ENCODE measurements around the gene NR2E3.
"Not testable (repeated sequence)": the region's sequence is repeated elsewhere in the genome, so short reads cannot be mapped to it uniquely, and the experiment has no call there.

The NR2E3 gene

DNA sequence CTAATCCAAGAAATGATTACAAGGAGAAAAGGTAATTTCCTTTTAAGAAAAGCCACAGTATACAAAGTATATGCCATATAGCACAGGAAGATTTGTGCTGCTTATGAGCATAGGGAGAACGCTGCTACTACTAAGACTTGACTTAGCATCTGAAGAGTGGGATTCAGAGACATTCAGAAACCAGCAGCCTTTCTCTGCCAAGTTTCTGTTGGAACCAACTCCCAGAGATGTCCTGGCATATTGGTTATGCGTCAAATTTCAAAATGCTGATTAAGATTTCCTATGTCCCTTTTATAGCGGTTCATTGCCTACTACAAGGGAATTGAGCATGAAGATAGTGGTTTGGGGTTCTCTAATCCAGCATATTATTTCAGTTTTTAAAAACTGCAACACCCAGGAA is 4.9 kb downstream of the NR2E3 start:
- DNase-seq (ENCODE audit: low read depth): no peak

DNA sequence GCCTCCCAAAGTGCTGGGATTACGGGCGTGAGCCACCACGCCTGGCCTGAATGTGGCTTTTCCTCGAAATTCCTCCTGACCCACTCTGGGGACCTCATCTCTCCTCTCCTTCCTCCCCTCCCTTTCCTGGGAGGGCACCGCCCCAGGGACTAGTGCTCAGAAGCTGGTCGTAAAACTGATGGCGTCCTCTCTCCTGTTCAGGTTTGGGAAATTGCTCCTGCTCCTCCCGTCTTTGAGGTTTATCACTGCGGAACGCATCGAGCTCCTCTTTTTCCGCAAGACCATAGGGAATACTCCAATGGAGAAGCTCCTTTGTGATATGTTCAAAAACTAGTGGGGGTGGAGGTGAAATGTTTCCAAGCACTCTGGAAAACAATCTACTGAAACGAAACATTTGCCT is 7.0 kb downstream of the NR2E3 start:
- DNase-seq (ENCODE audit: low read depth): no peak

- DNase-seq (ENCODE audit: low read depth): no peak
These were observed 9.8 kb downstream of the NR2E3 start for GRCh38 chr15:71820127-71820526.

DNA sequence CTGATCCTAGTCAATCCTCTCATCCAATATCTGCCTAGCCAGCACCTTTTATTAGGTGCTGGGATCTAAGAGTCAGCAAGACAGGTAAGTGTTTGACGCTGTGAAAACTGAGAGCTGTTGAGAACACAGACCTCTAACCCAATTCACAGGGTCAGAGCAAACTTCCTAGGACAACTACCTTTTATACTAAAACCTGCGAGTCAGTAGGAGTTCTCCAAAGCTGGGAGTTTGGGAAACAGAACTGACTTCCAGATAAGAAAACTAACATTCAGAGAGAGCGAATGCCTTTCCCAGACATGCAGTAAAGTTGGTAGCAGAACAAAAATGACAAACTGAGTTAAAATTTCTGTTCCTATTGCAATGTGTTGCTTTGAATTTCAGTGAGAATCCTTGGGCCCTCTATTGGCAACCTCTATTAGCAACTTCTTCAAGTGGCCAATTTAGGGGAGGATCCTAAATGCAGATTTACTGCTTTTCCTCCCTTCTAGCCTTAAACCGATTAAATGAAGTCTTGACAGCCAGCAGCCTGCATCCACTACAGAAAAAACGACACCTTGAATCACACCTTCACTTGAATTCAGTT is 11.3 kb downstream of the NR2E3 start:
- DNase-seq (ENCODE audit: low read depth): no peak

- DNase-seq (ENCODE audit: low read depth): no peak
These were observed 12.7 kb downstream of the NR2E3 start for GRCh38 chr15:71822890-71823630.

- no peak for DNase-seq (ENCODE audit: low read depth)
These were observed 13.4 kb downstream of the NR2E3 start for GRCh38 chr15:71823801-71824200.

DNA sequence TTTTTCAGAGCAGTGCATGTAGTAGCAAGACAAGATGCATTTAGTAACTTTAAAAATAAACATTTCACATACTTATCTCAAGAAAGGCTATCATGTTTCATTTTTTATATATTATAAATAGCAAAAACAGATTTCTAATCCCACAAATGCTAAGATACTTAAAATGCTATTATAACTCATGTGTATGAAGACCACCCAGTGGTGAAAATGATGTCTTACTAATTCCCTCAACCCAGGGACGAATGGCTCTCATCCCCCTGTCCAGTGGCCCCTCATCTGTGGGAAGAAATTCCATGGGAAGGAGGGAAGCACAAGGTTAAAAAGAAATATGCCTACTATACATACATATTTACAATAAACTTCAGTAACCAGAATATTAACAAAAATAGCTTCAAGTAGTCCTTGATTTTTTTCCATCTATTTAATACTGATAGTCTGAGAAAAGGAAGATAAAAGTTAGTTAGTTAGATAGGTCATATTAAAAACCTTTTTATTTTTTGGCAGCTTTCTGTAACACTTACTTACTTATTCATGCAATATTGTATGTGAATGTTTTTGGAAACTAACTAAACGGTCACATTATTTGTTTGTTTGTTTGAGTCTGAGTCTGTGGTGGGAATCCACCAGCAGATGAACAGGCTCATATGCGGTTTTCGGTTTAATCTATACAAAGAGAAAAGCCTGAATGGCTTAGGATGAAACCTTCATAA is 14.8 kb downstream of the NR2E3 start:
- DNase-seq (ENCODE audit: low read depth): no peak

GRCh38 chr15:71826196-71826595 is 15.8 kb downstream of the NR2E3 start:
- DNase-seq (ENCODE audit: low read depth): no peak

DNA sequence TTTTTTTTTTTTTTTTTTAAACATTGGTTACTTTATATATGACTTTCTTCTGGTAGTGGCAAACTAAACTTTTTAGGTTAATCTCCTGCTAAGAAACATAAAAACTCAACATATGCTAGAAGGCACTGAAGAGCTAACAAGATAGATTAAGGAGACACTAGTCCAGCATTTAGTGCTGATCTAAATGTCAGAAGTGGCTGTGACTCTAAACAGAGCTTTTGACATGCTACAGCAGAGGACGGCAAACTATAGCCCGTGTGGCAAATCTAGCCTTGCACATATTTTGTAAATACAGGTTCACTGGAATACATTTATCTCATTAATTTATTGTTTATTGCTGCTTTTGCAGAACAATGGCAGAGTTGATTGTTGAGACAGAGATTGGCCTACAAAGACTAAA is 20.6 kb downstream of the NR2E3 start:
- no peak for DNase-seq (ENCODE audit: low read depth)

DNA sequence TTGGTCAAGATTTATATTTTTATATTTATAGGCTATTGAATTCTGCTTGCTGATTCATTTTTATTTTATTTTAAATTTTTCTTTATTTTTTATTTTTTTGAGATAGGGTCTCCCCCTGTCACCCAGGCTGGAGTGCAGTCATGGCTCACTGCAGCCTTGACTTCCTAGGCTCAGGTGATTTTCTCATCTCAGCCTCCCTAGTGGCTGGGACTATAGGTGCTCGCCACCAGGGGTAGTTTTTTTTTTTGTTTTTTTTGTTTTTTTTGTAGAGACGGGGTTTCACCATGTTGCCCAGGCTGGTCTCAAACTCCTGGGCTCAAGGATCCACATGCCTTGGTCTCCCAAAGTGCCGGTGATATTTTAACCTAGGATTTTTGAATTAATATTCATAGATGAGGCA is 31.2 kb downstream of the NR2E3 start:
- no peak for DNase-seq (ENCODE audit: low read depth)

GRCh38 chr15:71844916-71845315 is 34.6 kb downstream of the NR2E3 start:
- DNase-seq (ENCODE audit: low read depth): no peak

GRCh38 chr15:71853543-71853942 is 43.2 kb downstream of the NR2E3 start:
- no peak for DNase-seq (ENCODE audit: low read depth)

- not testable (repeated sequence) for DNase-seq (ENCODE audit: low read depth)
These were observed 47.9 kb downstream of the NR2E3 start for GRCh38 chr15:71858232-71858631.

Measured in activated T-helper 9 cell treated with anti-CD3 and anti-CD28 coated beads, Interleukin-2, amount 50 U/mL, for 16 hours (primary cell).